PC-3 (cell line): ENCODE results near the gene TRABD.

Experiments
- CTCF ChIP-seq: fragments of 300-600 bp; sonication (generic); conservative IDR thresholded peaks from 2 replicates; pipeline ENCODE4 v1.5.1; 2017; ENCODE audit warnings: antibody characterized with exemption, low read depth, mild to moderate bottlenecking, low read length
- EZH2 ChIP-seq: fragments of 300-600 bp; sonication (generic); IDR thresholded peaks from one replicate; pipeline ENCODE4 v1.6.1; 2017; ENCODE audit warnings: antibody characterized with exemption, mild to moderate bottlenecking, low read length; ENCODE audit not compliant: unreplicated experiment
- EZH2phosphoT487 ChIP-seq: fragments of 300-600 bp; sonication (generic); IDR thresholded peaks from 2 replicates; pipeline ENCODE4 v1.6.1; 2018; ENCODE audit warnings: mild to moderate bottlenecking, antibody characterized with exemption, low read length, borderline replicate concordance

GRCh38 chr22:50177537-50178470, 7.9 kb upstream of the TRABD start:
- no peak for TF ChIP-seq CTCF
- TF ChIP-seq EZH2 = no peak
- TF ChIP-seq EZH2phosphoT487 = no peak
